Measurements from ENCODE around the gene PAX5. TPM values are rescaled to one million over a fixed set of nuclear protein-coding genes. Genes with fewer than 3 reads are reported as not detected.

PAX5 gene
- total RNA-seq, 1 donor from 2014 or later, result not detected

GRCh38 chr9:37053684-37054362 is 19.8 kb upstream of the PAX5 start:
- H3K36me3 ChIP-seq (ENCODE audit: control insufficient read depth, insufficient read depth, low read length), result no peaks in the 10 kb centered on the region
- H3K27me3 ChIP-seq (ENCODE audit: control insufficient read depth, insufficient read depth, low read length), result peaks cover 33% of the 10 kb centered on the region
- H3K4me3 ChIP-seq (ENCODE audit: low read depth, low read length), result no peak overlapping the region
- no peak for DNase-seq (ENCODE audit: low read depth)
- no peak for TF ChIP-seq CTCF (IDR thresholded peaks at IDR 0.05; ENCODE audit: insufficient read depth, low read length, poor library complexity, severe bottlenecking)

GRCh38 chr9:37046683-37047082 is 12.6 kb upstream of the PAX5 start:
- peaks cover 39% of the 10 kb centered on the region for H3K27me3 ChIP-seq (ENCODE audit: control insufficient read depth, insufficient read depth, low read length)
- no peak for DNase-seq (ENCODE audit: low read depth)

GRCh38 chr9:37042421-37042820 is 8.4 kb upstream of the PAX5 start:
- TF ChIP-seq CTCF (IDR thresholded peaks at IDR 0.05; ENCODE audit: insufficient read depth, low read length, poor library complexity, severe bottlenecking), result no peak
- peaks cover 55% of the 10 kb centered on the region for H3K27me3 ChIP-seq (ENCODE audit: control insufficient read depth, insufficient read depth, low read length)
- no peak for DNase-seq (ENCODE audit: low read depth)
- H3K4me3 ChIP-seq (ENCODE audit: low read depth, low read length), result no peak overlapping the region
- H3K36me3 ChIP-seq (ENCODE audit: control insufficient read depth, insufficient read depth, low read length), result no peaks in the 10 kb centered on the region

More at GRCh38 chr9:37046683-37047082, 12.6 kb upstream of the PAX5 start:
- Histone ChIP-seq H3K36me3 (ENCODE audit: control insufficient read depth, insufficient read depth, low read length) (no peaks in the 10 kb centered on the region), H3K4me3 (ENCODE audit: low read depth, low read length) (no peak overlapping the region)
- no peak for TF ChIP-seq CTCF (IDR thresholded peaks at IDR 0.05; ENCODE audit: insufficient read depth, low read length, poor library complexity, severe bottlenecking)

- TF ChIP-seq CTCF (IDR thresholded peaks at IDR 0.05; ENCODE audit: insufficient read depth, low read length, poor library complexity, severe bottlenecking), result no peak
- Histone ChIP-seq H3K4me3 (ENCODE audit: low read depth, low read length) (no peak overlapping the region), H3K36me3 (ENCODE audit: control insufficient read depth, insufficient read depth, low read length) (no peaks in the 10 kb centered on the region), H3K27me3 (ENCODE audit: control insufficient read depth, insufficient read depth, low read length) (peaks cover 68% of the 10 kb centered on the region)
- no peak for DNase-seq (ENCODE audit: low read depth)
These were observed 6.5 kb upstream of the PAX5 start for GRCh38 chr9:37040508-37041127.

- Histone ChIP-seq H3K27me3 (ENCODE audit: control insufficient read depth, insufficient read depth, low read length) (peaks cover 77% of the 10 kb centered on the region), H3K36me3 (ENCODE audit: control insufficient read depth, insufficient read depth, low read length) (no peaks in the 10 kb centered on the region), H3K4me3 (ENCODE audit: low read depth, low read length) (no peak overlapping the region)
- no peak for TF ChIP-seq CTCF (IDR thresholded peaks at IDR 0.05; ENCODE audit: insufficient read depth, low read length, poor library complexity, severe bottlenecking)
- DNase-seq (ENCODE audit: low read depth), result no peak
These were observed 4.9 kb upstream of the PAX5 start for GRCh38 chr9:37038943-37039464.
